GM06990 (cell line): ENCODE data around the gene HMG20B.
"Not testable (repeated sequence)": the region's sequence is repeated elsewhere in the genome, so short reads cannot be mapped to it uniquely, and the experiment has no call there.

ENCODE experiments used
- DNase-seq: peaks from one replicate; pipeline ENCODE4 v3.0.0-alpha.2; 2011; ENCODE audit not compliant: insufficient read length; ENCODE audit errors: extremely low read depth
- H3K27me3 ChIP-seq: replicated peaks from 2 replicates; pipeline ENCODE4 v1.6.0; 2011; ENCODE audit warnings: low read length; ENCODE audit not compliant: control insufficient read depth, insufficient read depth
- H3K36me3 ChIP-seq: 2 replicates; pipeline ENCODE4 v1.5.1; 2011; ENCODE audit warnings: low read length; ENCODE audit not compliant: control insufficient read depth, insufficient read depth
- H3K4me3 ChIP-seq: replicated peaks from 2 replicates; pipeline ENCODE4 v1.5.1; 2011; ENCODE audit warnings: low read depth, mild to moderate bottlenecking, control low read depth, low read length
- CTCF ChIP-seq: IDR thresholded peaks from 2 replicates; pipeline ENCODE4 v1.5.1; 2011; ENCODE audit warnings: low read length, control low read depth, mild to moderate bottlenecking, inconsistent platforms; ENCODE audit not compliant: insufficient read depth, poor library complexity, severe bottlenecking

HMG20B gene

GRCh38 chr19:3527238-3527910, 45.4 kb upstream of the HMG20B start:
- no peak for DNase-seq
- no peak for TF ChIP-seq CTCF
- peaks cover 28% of the 10 kb centered on the region for H3K36me3 ChIP-seq
- H3K27me3 ChIP-seq: no peaks in the 10 kb centered on the region
- H3K4me3 ChIP-seq: no peak overlapping the region

GRCh38 chr19:3528080-3528479, 44.7 kb upstream of the HMG20B start:
- H3K4me3 ChIP-seq: no peak overlapping the region
- TF ChIP-seq CTCF: no peak
- no peaks in the 10 kb centered on the region for H3K27me3 ChIP-seq
- no peak for DNase-seq
- peaks cover 34% of the 10 kb centered on the region for H3K36me3 ChIP-seq

GRCh38 chr19:3528539-3529211, 44.1 kb upstream of the HMG20B start:
- no peak for DNase-seq
- no peak for TF ChIP-seq CTCF
- Histone ChIP-seq H3K27me3 (no peaks in the 10 kb centered on the region), H3K36me3 (peaks cover 34% of the 10 kb centered on the region), H3K4me3 (no peak overlapping the region)

- not testable (repeated sequence) for H3K4me3 ChIP-seq, DNase-seq, H3K27me3 ChIP-seq
- H3K36me3 ChIP-seq: peaks cover 34% of the 10 kb centered on the region
Measured at GRCh38 chr19:3529299-3529698, 43.4 kb upstream of the HMG20B start.

- peaks cover 35% of the 10 kb centered on the region for H3K36me3 ChIP-seq
- no peak overlapping the region for H3K4me3 ChIP-seq
- H3K27me3 ChIP-seq: no peaks in the 10 kb centered on the region
- TF ChIP-seq CTCF: no peak
- no peak for DNase-seq
Measured at GRCh38 chr19:3530389-3530788, 42.4 kb upstream of the HMG20B start.

GRCh38 chr19:3531716-3532115, 41.0 kb upstream of the HMG20B start:
- DNase-seq: no peak
- peaks cover 43% of the 10 kb centered on the region for H3K36me3 ChIP-seq
- no peak overlapping the region for H3K4me3 ChIP-seq
- TF ChIP-seq CTCF: no peak
- no peaks in the 10 kb centered on the region for H3K27me3 ChIP-seq
